A673 (cell line): ENCODE results near the gene CFAP20DC.

Experiments used
- EZH2 ChIP-seq: fragments of 200-600 bp; sonication (generic); IDR thresholded peaks from 2 replicates; pipeline ENCODE4 v1.6.1; 2017; ENCODE audit warnings: borderline replicate concordance, low read depth, mild to moderate bottlenecking, mixed read lengths, antibody characterized with exemption, low read length; ENCODE audit not compliant: poor library complexity, severe bottlenecking
- TF ChIP-seq, protein P1 (sequence below): fragments of 300-800, 200-600 bp; sonication (generic); conservative IDR thresholded peaks from 2 replicates; pipeline ENCODE4 v1.5.1; 2017; ENCODE audit warnings: low read depth, mild to moderate bottlenecking, antibody characterized with exemption, low read length, moderate library complexity, mixed read lengths

DNA sequence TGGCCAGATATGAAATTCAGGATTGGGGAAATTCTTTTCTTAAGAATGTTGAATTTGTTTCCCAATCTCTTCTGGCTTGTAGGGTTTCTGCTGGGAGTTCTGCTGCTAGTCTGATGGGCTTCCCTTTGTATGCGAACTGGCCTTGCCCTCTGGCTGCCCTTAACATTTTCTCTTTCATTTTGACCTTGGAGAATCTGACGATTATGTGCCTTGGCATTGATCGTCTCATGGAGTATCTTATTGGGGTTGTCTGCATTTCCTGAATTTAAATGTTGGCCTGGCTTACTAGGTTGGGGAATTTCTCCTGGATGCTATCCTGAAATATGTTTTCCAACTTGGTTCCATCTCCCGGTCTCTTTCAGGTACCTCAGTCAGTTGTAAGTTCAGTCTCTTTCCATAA is 152.2 kb downstream of the CFAP20DC start:
- TF ChIP-seq, protein P1, sequence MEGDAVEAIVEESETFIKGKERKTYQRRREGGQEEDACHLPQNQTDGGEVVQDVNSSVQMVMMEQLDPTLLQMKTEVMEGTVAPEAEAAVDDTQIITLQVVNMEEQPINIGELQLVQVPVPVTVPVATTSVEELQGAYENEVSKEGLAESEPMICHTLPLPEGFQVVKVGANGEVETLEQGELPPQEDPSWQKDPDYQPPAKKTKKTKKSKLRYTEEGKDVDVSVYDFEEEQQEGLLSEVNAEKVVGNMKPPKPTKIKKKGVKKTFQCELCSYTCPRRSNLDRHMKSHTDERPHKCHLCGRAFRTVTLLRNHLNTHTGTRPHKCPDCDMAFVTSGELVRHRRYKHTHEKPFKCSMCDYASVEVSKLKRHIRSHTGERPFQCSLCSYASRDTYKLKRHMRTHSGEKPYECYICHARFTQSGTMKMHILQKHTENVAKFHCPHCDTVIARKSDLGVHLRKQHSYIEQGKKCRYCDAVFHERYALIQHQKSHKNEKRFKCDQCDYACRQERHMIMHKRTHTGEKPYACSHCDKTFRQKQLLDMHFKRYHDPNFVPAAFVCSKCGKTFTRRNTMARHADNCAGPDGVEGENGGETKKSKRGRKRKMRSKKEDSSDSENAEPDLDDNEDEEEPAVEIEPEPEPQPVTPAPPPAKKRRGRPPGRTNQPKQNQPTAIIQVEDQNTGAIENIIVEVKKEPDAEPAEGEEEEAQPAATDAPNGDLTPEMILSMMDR = no peak
- no peak for TF ChIP-seq EZH2
